Peyer's patch (tissue), 4 donors: ENCODE data around the gene GPLD1.

Experiments used
- CTCF ChIP-seq, 6 experiments: fragments of 450-650 bp in 4 of 6; fragments of 200-600 bp in 2 of 6; sonication (generic) in 1 of 6; IDR thresholded peaks; one replicate each; pipeline ENCODE4 v1.5.1; 2017 to 2019; ENCODE audit warnings: antibody characterized with exemption in 6 of 6, mild to moderate bottlenecking in 3 of 6, moderate library complexity in 1 of 6
- POLR2A ChIP-seq, 2 donors: fragments of 450-650 bp; IDR thresholded peaks; one replicate each; pipeline ENCODE4 v1.5.1; 2017; ENCODE audit warnings: antibody characterized with exemption in 2 of 2, mild to moderate bottlenecking in 2 of 2, moderate library complexity in 2 of 2

- TF ChIP-seq CTCF (IDR thresholded peaks at IDR 0.05) (no peak), POLR2A (IDR thresholded peaks at IDR 0.05) (no peak)
Observed at GRCh38 chr6:24460966-24461365, 28.4 kb downstream of the GPLD1 start.
